Body of pancreas (tissue), 4 donors: ENCODE measurements around the gene GNPAT.

Experiments used
- CTCF ChIP-seq, 7 experiments: fragments of 450-650 bp in 4 of 7; fragments of 200-600 bp in 3 of 7; sonication (generic) in 3 of 7; IDR thresholded peaks; one replicate each; pipeline ENCODE4 v1.5.1; 2016 to 2019; ENCODE audit warnings: antibody characterized with exemption in 7 of 7
- POLR2A ChIP-seq, 3 donors: fragments of 450-650 bp; IDR thresholded peaks; one replicate each; pipeline ENCODE4 v1.6.1; 2016; ENCODE audit warnings: antibody characterized with exemption in 3 of 3, mild to moderate bottlenecking in 2 of 3

GRCh38 chr1:231209531-231209930 lies 31.5 kb upstream of the GNPAT start:
- TF ChIP-seq POLR2A (IDR thresholded peaks at IDR 0.05) (no peak), CTCF (IDR thresholded peaks at IDR 0.05) (no peak)
